ENCODE data around the gene MSI2. TPM values are rescaled to one million over a fixed set of nuclear protein-coding genes. Genes with fewer than 3 reads are reported as not detected.

MSI2 gene
- total and polyA plus RNA-seq, 2 experiments from 2014 or later, result 18.9 to 41.8 TPM

DNA sequence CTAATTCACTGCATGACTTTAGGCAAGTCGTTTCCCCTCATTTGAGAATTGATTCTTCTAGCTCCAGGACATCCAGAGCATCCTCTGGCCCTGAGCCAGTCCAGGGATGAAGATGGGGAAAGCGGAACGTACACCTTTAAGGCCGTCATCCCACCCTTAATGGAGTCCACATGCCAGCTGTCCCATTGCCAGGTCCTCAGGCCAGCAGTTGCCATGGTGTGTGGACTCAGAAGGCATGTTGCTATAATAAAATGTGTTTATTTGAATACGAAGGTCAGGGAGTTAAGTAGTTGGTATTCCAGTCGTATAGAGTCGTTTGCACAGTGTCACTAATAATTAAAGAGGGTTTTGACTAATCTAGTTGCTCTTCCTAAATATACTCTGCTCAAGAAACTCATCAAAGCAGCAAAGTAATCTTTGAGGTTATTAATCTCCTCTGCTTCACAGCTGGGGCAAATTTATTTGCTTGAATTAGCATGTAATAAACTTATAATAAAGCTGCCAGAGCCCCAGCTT is 458.4 kb downstream of the MSI2 start:
- H3K9me3 Mint-ChIP-seq, result no peaks in the 10 kb centered on the region
- H3K36me3 Mint-ChIP-seq (ENCODE audit: low read depth), result no peaks in the 10 kb centered on the region
- no peak for ATAC-seq
- no peaks in the 10 kb centered on the region for H3K4me1 Mint-ChIP-seq
- peaks cover 4% of the 10 kb centered on the region; the same call in 1 of the 2 replicates for H3K27me3 ChIP-seq (ENCODE audit: insufficient read depth)
- peaks cover 2% of the 10 kb centered on the region for H3K27me3 Mint-ChIP-seq (ENCODE audit: insufficient read depth, low read depth, poor library complexity)
- no peaks in the 10 kb centered on the region for H3K4me1 ChIP-seq (ENCODE audit: insufficient read depth)
- H3K4me2 ChIP-seq, result no peak overlapping the region
- no peaks in the 10 kb centered on the region for H3F3A ChIP-seq (replicated peaks; ENCODE audit: low read depth)
- no peaks in the 10 kb centered on the region for H3K36me3 ChIP-seq (ENCODE audit: insufficient read depth)
- no peak overlapping the region for H3K4me3 ChIP-seq
- TF ChIP-seq ZNF331 (CRISPR knock-in tag; IDR thresholded peaks at IDR 0.05; ENCODE audit: low read depth) (no peak), JUNB (IDR thresholded peaks at IDR 0.05; ENCODE audit: unreplicated experiment) (no peak), EZH2phosphoT487 (IDR thresholded peaks at IDR 0.05; ENCODE audit: unreplicated experiment) (no peak), POLR2AphosphoS5 (IDR thresholded peaks at IDR 0.05; ENCODE audit: low read depth) (no peak), ZNF114 (CRISPR knock-in tag; IDR thresholded peaks at IDR 0.05) (no peak), EZH2 (IDR thresholded peaks at IDR 0.05; ENCODE audit: low read depth, unreplicated experiment) (no peak), NANOG (IDR thresholded peaks at IDR 0.05; ENCODE audit: borderline replicate concordance) (no peak), CREB1 (CRISPR knock-in tag; IDR thresholded peaks at IDR 0.05; ENCODE audit: low read depth) (no peak)
- TF ChIP-seq, protein P1, sequence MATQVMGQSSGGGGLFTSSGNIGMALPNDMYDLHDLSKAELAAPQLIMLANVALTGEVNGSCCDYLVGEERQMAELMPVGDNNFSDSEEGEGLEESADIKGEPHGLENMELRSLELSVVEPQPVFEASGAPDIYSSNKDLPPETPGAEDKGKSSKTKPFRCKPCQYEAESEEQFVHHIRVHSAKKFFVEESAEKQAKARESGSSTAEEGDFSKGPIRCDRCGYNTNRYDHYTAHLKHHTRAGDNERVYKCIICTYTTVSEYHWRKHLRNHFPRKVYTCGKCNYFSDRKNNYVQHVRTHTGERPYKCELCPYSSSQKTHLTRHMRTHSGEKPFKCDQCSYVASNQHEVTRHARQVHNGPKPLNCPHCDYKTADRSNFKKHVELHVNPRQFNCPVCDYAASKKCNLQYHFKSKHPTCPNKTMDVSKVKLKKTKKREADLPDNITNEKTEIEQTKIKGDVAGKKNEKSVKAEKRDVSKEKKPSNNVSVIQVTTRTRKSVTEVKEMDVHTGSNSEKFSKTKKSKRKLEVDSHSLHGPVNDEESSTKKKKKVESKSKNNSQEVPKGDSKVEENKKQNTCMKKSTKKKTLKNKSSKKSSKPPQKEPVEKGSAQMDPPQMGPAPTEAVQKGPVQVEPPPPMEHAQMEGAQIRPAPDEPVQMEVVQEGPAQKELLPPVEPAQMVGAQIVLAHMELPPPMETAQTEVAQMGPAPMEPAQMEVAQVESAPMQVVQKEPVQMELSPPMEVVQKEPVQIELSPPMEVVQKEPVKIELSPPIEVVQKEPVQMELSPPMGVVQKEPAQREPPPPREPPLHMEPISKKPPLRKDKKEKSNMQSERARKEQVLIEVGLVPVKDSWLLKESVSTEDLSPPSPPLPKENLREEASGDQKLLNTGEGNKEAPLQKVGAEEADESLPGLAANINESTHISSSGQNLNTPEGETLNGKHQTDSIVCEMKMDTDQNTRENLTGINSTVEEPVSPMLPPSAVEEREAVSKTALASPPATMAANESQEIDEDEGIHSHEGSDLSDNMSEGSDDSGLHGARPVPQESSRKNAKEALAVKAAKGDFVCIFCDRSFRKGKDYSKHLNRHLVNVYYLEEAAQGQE (IDR thresholded peaks at IDR 0.05; ENCODE audit: unreplicated experiment), result no peak
- TF ChIP-seq, protein P2, sequence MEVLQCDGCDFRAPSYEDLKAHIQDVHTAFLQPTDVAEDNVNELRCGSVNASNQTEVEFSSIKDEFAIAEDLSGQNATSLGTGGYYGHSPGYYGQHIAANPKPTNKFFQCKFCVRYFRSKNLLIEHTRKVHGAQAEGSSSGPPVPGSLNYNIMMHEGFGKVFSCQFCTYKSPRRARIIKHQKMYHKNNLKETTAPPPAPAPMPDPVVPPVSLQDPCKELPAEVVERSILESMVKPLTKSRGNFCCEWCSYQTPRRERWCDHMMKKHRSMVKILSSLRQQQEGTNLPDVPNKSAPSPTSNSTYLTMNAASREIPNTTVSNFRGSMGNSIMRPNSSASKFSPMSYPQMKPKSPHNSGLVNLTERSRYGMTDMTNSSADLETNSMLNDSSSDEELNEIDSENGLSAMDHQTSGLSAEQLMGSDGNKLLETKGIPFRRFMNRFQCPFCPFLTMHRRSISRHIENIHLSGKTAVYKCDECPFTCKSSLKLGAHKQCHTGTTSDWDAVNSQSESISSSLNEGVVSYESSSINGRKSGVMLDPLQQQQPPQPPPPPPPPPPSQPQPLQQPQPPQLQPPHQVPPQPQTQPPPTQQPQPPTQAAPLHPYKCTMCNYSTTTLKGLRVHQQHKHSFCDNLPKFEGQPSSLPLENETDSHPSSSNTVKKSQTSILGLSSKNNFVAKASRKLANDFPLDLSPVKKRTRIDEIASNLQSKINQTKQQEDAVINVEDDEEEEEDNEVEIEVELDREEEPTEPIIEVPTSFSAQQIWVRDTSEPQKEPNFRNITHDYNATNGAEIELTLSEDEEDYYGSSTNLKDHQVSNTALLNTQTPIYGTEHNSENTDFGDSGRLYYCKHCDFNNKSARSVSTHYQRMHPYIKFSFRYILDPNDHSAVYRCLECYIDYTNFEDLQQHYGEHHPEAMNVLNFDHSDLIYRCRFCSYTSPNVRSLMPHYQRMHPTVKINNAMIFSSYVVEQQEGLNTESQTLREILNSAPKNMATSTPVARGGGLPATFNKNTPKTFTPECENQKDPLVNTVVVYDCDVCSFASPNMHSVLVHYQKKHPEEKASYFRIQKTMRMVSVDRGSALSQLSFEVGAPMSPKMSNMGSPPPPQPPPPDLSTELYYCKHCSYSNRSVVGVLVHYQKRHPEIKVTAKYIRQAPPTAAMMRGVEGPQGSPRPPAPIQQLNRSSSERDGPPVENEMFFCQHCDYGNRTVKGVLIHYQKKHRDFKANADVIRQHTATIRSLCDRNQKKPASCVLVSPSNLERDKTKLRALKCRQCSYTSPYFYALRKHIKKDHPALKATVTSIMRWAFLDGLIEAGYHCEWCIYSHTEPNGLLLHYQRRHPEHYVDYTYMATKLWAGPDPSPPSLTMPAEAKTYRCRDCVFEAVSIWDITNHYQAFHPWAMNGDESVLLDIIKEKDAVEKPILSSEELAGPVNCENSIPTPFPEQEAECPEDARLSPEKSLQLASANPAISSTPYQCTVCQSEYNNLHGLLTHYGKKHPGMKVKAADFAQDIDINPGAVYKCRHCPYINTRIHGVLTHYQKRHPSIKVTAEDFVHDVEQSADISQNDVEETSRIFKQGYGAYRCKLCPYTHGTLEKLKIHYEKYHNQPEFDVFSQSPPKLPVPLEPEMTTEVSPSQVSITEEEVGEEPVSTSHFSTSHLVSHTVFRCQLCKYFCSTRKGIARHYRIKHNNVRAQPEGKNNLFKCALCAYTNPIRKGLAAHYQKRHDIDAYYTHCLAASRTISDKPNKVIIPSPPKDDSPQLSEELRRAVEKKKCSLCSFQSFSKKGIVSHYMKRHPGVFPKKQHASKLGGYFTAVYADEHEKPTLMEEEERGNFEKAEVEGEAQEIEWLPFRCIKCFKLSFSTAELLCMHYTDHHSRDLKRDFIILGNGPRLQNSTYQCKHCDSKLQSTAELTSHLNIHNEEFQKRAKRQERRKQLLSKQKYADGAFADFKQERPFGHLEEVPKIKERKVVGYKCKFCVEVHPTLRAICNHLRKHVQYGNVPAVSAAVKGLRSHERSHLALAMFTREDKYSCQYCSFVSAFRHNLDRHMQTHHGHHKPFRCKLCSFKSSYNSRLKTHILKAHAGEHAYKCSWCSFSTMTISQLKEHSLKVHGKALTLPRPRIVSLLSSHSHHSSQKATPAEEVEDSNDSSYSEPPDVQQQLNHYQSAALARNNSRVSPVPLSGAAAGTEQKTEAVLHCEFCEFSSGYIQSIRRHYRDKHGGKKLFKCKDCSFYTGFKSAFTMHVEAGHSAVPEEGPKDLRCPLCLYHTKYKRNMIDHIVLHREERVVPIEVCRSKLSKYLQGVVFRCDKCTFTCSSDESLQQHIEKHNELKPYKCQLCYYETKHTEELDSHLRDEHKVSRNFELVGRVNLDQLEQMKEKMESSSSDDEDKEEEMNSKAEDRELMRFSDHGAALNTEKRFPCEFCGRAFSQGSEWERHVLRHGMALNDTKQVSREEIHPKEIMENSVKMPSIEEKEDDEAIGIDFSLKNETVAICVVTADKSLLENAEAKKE (CRISPR knock-in tag; IDR thresholded peaks at IDR 0.05), result no peak
- TF ChIP-seq, protein P3, sequence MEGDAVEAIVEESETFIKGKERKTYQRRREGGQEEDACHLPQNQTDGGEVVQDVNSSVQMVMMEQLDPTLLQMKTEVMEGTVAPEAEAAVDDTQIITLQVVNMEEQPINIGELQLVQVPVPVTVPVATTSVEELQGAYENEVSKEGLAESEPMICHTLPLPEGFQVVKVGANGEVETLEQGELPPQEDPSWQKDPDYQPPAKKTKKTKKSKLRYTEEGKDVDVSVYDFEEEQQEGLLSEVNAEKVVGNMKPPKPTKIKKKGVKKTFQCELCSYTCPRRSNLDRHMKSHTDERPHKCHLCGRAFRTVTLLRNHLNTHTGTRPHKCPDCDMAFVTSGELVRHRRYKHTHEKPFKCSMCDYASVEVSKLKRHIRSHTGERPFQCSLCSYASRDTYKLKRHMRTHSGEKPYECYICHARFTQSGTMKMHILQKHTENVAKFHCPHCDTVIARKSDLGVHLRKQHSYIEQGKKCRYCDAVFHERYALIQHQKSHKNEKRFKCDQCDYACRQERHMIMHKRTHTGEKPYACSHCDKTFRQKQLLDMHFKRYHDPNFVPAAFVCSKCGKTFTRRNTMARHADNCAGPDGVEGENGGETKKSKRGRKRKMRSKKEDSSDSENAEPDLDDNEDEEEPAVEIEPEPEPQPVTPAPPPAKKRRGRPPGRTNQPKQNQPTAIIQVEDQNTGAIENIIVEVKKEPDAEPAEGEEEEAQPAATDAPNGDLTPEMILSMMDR (conservative IDR thresholded peaks at IDR 0.05; ENCODE audit: low read depth in 2 of 2), result no peak
- TF ChIP-seq, protein P4, sequence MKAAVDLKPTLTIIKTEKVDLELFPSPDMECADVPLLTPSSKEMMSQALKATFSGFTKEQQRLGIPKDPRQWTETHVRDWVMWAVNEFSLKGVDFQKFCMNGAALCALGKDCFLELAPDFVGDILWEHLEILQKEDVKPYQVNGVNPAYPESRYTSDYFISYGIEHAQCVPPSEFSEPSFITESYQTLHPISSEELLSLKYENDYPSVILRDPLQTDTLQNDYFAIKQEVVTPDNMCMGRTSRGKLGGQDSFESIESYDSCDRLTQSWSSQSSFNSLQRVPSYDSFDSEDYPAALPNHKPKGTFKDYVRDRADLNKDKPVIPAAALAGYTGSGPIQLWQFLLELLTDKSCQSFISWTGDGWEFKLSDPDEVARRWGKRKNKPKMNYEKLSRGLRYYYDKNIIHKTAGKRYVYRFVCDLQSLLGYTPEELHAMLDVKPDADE (IDR thresholded peaks at IDR 0.05), result no peak
- H2AFZ ChIP-seq, result no peak overlapping the region
- no peak overlapping the region; the same call in 2 of the 3 replicates for H3K4me3 Mint-ChIP-seq
- H4K20me1 ChIP-seq (replicated peaks; ENCODE audit: insufficient read depth), result no peaks in the 10 kb centered on the region; the same call in 1 of the 2 replicates
- H3K27ac Mint-ChIP-seq, result no peak overlapping the region
- DNase-seq (ENCODE audit: low spot score), result no peak
- H3K27ac ChIP-seq (ENCODE audit: low read depth), result no peak overlapping the region
- no peaks in the 10 kb centered on the region for H3K79me2 ChIP-seq (replicated peaks; ENCODE audit: insufficient read depth)
- H3K9me2 ChIP-seq (ENCODE audit: insufficient read depth), result peaks cover 3% of the 10 kb centered on the region; the same call in 1 of the 2 replicates

Measured in GM23338 (cell line).